GM10248 (cell line): ENCODE measurements around the gene MCC.

Experiments used
- CTCF ChIA-PET: fragments of 300-600 bp; sonication (Branson Sonifier 250); formaldehyde crosslinking; extraction: SDS; loops from one replicate; lab custom pipeline; 2021; ENCODE audit warnings: antibody characterized with exemption; lab: Yijun Ruan, JAX
- POLR2A ChIA-PET: fragments of 350-650 bp; sonication (Branson Sonifier 250); formaldehyde crosslinking; extraction: SDS; loops from one replicate; lab custom pipeline; 2020; ENCODE audit warnings: antibody characterized with exemption; lab: Yijun Ruan, JAX
- DNase-seq: peaks from one replicate; pipeline ENCODE4 v3.0.0; 2012; ENCODE audit errors: extremely low spot score
- CTCF ChIP-seq: IDR thresholded peaks from 2 replicates; pipeline ENCODE4 v1.5.1; 2012; ENCODE audit warnings: mild to moderate bottlenecking, low read depth; ENCODE audit errors: extremely low read depth, missing control alignments, control extremely low read depth

Gene MCC

GRCh38 chr5:113197456-113198200, 290.6 kb downstream of the MCC start:
- CTCF ChIA-PET, result no interaction called here
- POLR2A ChIA-PET, result no interaction called here
- no peak for TF ChIP-seq CTCF
- DNase-seq, result no peak

GRCh38 chr5:113195771-113196170, 292.5 kb downstream of the MCC start:
- CTCF ChIA-PET, result no interaction called here
- no peak for TF ChIP-seq CTCF
- no peak for DNase-seq
- POLR2A ChIA-PET, result no interaction called here

- TF ChIP-seq CTCF, result no peak
Measured at GRCh38 chr5:113195251-113195650, 293.0 kb downstream of the MCC start.

GRCh38 chr5:113194591-113194990, 293.7 kb downstream of the MCC start:
- ChIA-PET POLR2A (no interaction called here), CTCF (interaction anchor here (1.2 kb wide), 1 partner anchor 8 kb away, joined by 3 read pairs; no protein-coding TSS in a partner anchor)
- no peak for TF ChIP-seq CTCF
- no peak for DNase-seq

More at GRCh38 chr5:113195251-113195650, 293.0 kb downstream of the MCC start:
- ChIA-PET CTCF (no interaction called here), POLR2A (no interaction called here)
- no peak for DNase-seq

GRCh38 chr5:113194125-113194524, 294.1 kb downstream of the MCC start:
- no peak for DNase-seq
- CTCF ChIA-PET, result interaction anchor here (1.2 kb wide), 1 partner anchor 8 kb away, joined by 3 read pairs; no protein-coding TSS in a partner anchor
- TF ChIP-seq CTCF, result no peak
- POLR2A ChIA-PET, result no interaction called here

- POLR2A ChIA-PET, result no interaction called here
- CTCF ChIA-PET, result interaction anchor here (1.1 to 1.2 kb wide), 2 partner anchors 9 to 10 kb away, joined by 3 read pairs; no protein-coding TSS in a partner anchor
- no peak for DNase-seq
- TF ChIP-seq CTCF, result no peak
Measured at GRCh38 chr5:113193311-113193978, 294.8 kb downstream of the MCC start.
